GM23338 (cell line): ENCODE results near the gene COX4I2. TPM values are rescaled to one million over a fixed set of nuclear protein-coding genes. Genes with fewer than 3 reads are reported as not detected.

Experiments
- ATAC-seq: fragments of 200-7000 bp; cut with Tn5 transposase; 3 replicates; pipeline ENCODE4 v1.9.1; 2020
- DNase-seq: peaks from one replicate; pipeline ENCODE4 v3.0.0-alpha.2; 2015; ENCODE audit warnings: low spot score
- H2AFZ ChIP-seq: fragments of 200-600 bp; sonication (generic); 2 replicates; pipeline ENCODE4 v1.8.0; 2016; ENCODE audit warnings: antibody characterized with exemption, mild to moderate bottlenecking, moderate library complexity
- H3F3A ChIP-seq: fragments of 200-600 bp; sonication (generic); replicated peaks from 2 replicates; pipeline ENCODE4 v1.8.0; 2017; ENCODE audit warnings: antibody characterized with exemption, mixed run types, low read depth
- H3K27ac ChIP-seq: fragments of 200-600 bp; sonication (generic); 2 replicates; pipeline ENCODE4 v1.6.1; 2016; ENCODE audit warnings: low read depth
- H3K27me3 ChIP-seq: fragments of 200-600 bp; sonication (generic); 2 replicates; pipeline ENCODE4 v1.8.0; 2016; ENCODE audit warnings: mild to moderate bottlenecking, mixed run types, moderate library complexity; ENCODE audit not compliant: insufficient read depth
- H3K36me3 ChIP-seq: fragments of 200-600 bp; sonication (generic); 2 replicates; pipeline ENCODE4 v1.8.0; 2016; ENCODE audit warnings: mild to moderate bottlenecking; ENCODE audit not compliant: insufficient read depth
- H3K4me1 ChIP-seq: fragments of 200-600 bp; sonication (generic); 2 replicates; pipeline ENCODE4 v1.8.0; 2016; ENCODE audit warnings: mild to moderate bottlenecking, moderate library complexity; ENCODE audit not compliant: insufficient read depth
- H3K4me2 ChIP-seq: fragments of 200-600 bp; sonication (generic); 2 replicates; pipeline ENCODE4 v1.7.1; 2017; ENCODE audit warnings: mixed run types
- H3K4me3 ChIP-seq: fragments of 200-600 bp; sonication (generic); 2 replicates; pipeline ENCODE4 v1.6.1; 2016; ENCODE audit warnings: mixed run types
- H3K79me2 ChIP-seq: fragments of 200-600 bp; sonication (generic); replicated peaks from 2 replicates; pipeline ENCODE4 v1.8.0; 2017; ENCODE audit warnings: mild to moderate bottlenecking; ENCODE audit not compliant: insufficient read depth
- H3K9me2 ChIP-seq: fragments of 200-600 bp; sonication (generic); 2 replicates; pipeline ENCODE4 v1.8.0; 2017; ENCODE audit not compliant: insufficient read depth
- H4K20me1 ChIP-seq: fragments of 200-600 bp; sonication (generic); replicated peaks from 2 replicates; pipeline ENCODE4 v1.8.0; 2017; ENCODE audit warnings: mild to moderate bottlenecking; ENCODE audit not compliant: insufficient read depth
- H3K27ac Mint-ChIP-seq: 2 replicates; pipeline ENCODE4 v1.8.0; 2020; ENCODE audit warnings: inconsistent platforms, mild to moderate bottlenecking, moderate library complexity, mixed read lengths
- H3K27me3 Mint-ChIP-seq: 3 replicates; pipeline ENCODE4 v1.8.0; 2022; ENCODE audit warnings: low read depth, mild to moderate bottlenecking, moderate library complexity, mixed read lengths, inconsistent platforms; ENCODE audit not compliant: insufficient read depth, poor library complexity
- H3K36me3 Mint-ChIP-seq: 3 replicates; pipeline ENCODE4 v1.8.0; 2021; ENCODE audit warnings: low read depth, mild to moderate bottlenecking, inconsistent platforms, moderate library complexity, mixed read lengths
- H3K4me1 Mint-ChIP-seq: 3 replicates; pipeline ENCODE4 v1.8.0; 2020; ENCODE audit warnings: mild to moderate bottlenecking, inconsistent platforms, mixed read lengths
- H3K4me3 Mint-ChIP-seq: 3 replicates; pipeline ENCODE4 v1.8.0; 2021; ENCODE audit warnings: moderate library complexity, mild to moderate bottlenecking, inconsistent platforms, mixed read lengths
- H3K9me3 Mint-ChIP-seq: 3 replicates; pipeline ENCODE4 v1.8.0; 2020; ENCODE audit warnings: moderate library complexity, mild to moderate bottlenecking, inconsistent platforms, mixed read lengths
- CREB1 ChIP-seq: fragments of 250-450 bp; sonication (Bioruptor Pico); IDR thresholded peaks from 2 replicates; pipeline ENCODE4 v1.5.0; 2020; ENCODE audit warnings: low read depth, mild to moderate bottlenecking, moderate library complexity
- JUNB ChIP-seq: IDR thresholded peaks from one replicate; pipeline ENCODE4 v1.6.1; 2016; ENCODE audit warnings: antibody characterized with exemption; ENCODE audit not compliant: unreplicated experiment
- NANOG ChIP-seq: IDR thresholded peaks from 2 replicates; pipeline ENCODE4 v1.6.1; 2016; ENCODE audit warnings: antibody characterized with exemption, borderline replicate concordance
- POLR2AphosphoS5 ChIP-seq: IDR thresholded peaks from 2 replicates; pipeline ENCODE4 v1.6.1; 2016; ENCODE audit warnings: antibody characterized with exemption, low read depth
- ZNF114 ChIP-seq: fragments of 250-450 bp; sonication (Bioruptor Pico); IDR thresholded peaks from 2 replicates; pipeline ENCODE4 v1.5.0; 2020; ENCODE audit warnings: mild to moderate bottlenecking, moderate library complexity
- polyA plus RNA-seq: library from polyadenylated mRNA; unstranded; fragments of >200 nt; fragmentation: Nextera tagmentation; extraction: Ambion mirVana; gene quantifications from 2 replicates; pipeline ENCODE4 v1.2.1, GENCODE V29; 2016
- total RNA-seq: library from RNA; depleted of rRNA; stranded (reverse); fragments of >200 nt; shearing (Covaris generic); gene quantifications from 2 replicates; pipeline ENCODE4 v1.2.3, GENCODE V29; 2014
- TF ChIP-seq, protein P1 (sequence below): fragments of 250-450 bp; sonication (Bioruptor Pico); IDR thresholded peaks from 2 replicates; pipeline ENCODE4 v1.5.0; 2020; ENCODE audit warnings: mild to moderate bottlenecking, moderate library complexity

Gene COX4I2
- total and polyA plus RNA-seq, 2 experiments from 2014 or later: 0.63 TPM; not detected in 1

DNA sequence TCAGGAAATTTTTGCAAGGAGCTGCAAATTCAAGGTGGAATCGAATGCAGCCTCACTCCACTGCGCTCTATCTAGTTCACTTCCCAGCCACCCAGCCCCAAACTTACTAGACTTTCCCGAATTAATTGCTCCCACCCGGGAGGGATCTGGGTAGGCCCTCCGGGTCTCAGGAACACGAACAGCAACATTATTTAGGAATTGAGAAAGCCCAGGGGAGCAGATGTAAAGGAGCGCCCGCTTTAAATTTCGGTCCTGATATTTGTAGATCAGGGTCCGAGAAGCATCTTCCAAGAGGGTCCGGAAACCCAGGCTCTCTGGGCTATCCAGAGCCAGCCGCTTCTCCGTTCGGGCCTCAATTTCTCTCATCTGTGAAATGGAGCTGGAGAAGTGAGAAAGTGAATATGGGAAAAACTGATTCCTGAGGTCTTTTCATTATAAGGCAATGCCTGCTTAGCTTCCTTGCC is 33.1 kb upstream of the COX4I2 start:
- ATAC-seq: no peak
- peak; percentile 57 for DNase-seq

More for the DNA sequence above, 33.1 kb upstream of the COX4I2 start:
- Histone ChIP-seq H3K27ac (peak overlapping the region; percentile 79), H3K79me2 (peaks cover 19% of the 10 kb centered on the region), H3K9me2 (no peaks in the 10 kb centered on the region), H3K4me1 (peaks cover 48% of the 10 kb centered on the region), H3K27me3 (no peaks in the 10 kb centered on the region), H3K36me3 (no peaks in the 10 kb centered on the region), H2AFZ (no peak overlapping the region), H3K4me2 (peak overlapping the region; percentile 76), H3F3A (peaks cover 41% of the 10 kb centered on the region), H4K20me1 (no peaks in the 10 kb centered on the region), H3K4me3 (peak overlapping the region; percentile 61)
- Mint-ChIP-seq H3K4me1 (peaks cover 40% of the 10 kb centered on the region), H3K36me3 (peaks cover 13% of the 10 kb centered on the region), H3K4me3 (peak overlapping the region; percentile 89), H3K27me3 (peaks cover 53% of the 10 kb centered on the region), H3K27ac (peak overlapping the region; percentile 45; the same call in 1 of the 2 replicates), H3K9me3 (peaks cover 5% of the 10 kb centered on the region; the same call in 1 of the 3 replicates)
- no peak for TF ChIP-seq ZNF114 (CRISPR knock-in tag)
- no peak for TF ChIP-seq JUNB
- no peak for TF ChIP-seq POLR2AphosphoS5
- TF ChIP-seq NANOG: no peak
- TF ChIP-seq, protein P1, sequence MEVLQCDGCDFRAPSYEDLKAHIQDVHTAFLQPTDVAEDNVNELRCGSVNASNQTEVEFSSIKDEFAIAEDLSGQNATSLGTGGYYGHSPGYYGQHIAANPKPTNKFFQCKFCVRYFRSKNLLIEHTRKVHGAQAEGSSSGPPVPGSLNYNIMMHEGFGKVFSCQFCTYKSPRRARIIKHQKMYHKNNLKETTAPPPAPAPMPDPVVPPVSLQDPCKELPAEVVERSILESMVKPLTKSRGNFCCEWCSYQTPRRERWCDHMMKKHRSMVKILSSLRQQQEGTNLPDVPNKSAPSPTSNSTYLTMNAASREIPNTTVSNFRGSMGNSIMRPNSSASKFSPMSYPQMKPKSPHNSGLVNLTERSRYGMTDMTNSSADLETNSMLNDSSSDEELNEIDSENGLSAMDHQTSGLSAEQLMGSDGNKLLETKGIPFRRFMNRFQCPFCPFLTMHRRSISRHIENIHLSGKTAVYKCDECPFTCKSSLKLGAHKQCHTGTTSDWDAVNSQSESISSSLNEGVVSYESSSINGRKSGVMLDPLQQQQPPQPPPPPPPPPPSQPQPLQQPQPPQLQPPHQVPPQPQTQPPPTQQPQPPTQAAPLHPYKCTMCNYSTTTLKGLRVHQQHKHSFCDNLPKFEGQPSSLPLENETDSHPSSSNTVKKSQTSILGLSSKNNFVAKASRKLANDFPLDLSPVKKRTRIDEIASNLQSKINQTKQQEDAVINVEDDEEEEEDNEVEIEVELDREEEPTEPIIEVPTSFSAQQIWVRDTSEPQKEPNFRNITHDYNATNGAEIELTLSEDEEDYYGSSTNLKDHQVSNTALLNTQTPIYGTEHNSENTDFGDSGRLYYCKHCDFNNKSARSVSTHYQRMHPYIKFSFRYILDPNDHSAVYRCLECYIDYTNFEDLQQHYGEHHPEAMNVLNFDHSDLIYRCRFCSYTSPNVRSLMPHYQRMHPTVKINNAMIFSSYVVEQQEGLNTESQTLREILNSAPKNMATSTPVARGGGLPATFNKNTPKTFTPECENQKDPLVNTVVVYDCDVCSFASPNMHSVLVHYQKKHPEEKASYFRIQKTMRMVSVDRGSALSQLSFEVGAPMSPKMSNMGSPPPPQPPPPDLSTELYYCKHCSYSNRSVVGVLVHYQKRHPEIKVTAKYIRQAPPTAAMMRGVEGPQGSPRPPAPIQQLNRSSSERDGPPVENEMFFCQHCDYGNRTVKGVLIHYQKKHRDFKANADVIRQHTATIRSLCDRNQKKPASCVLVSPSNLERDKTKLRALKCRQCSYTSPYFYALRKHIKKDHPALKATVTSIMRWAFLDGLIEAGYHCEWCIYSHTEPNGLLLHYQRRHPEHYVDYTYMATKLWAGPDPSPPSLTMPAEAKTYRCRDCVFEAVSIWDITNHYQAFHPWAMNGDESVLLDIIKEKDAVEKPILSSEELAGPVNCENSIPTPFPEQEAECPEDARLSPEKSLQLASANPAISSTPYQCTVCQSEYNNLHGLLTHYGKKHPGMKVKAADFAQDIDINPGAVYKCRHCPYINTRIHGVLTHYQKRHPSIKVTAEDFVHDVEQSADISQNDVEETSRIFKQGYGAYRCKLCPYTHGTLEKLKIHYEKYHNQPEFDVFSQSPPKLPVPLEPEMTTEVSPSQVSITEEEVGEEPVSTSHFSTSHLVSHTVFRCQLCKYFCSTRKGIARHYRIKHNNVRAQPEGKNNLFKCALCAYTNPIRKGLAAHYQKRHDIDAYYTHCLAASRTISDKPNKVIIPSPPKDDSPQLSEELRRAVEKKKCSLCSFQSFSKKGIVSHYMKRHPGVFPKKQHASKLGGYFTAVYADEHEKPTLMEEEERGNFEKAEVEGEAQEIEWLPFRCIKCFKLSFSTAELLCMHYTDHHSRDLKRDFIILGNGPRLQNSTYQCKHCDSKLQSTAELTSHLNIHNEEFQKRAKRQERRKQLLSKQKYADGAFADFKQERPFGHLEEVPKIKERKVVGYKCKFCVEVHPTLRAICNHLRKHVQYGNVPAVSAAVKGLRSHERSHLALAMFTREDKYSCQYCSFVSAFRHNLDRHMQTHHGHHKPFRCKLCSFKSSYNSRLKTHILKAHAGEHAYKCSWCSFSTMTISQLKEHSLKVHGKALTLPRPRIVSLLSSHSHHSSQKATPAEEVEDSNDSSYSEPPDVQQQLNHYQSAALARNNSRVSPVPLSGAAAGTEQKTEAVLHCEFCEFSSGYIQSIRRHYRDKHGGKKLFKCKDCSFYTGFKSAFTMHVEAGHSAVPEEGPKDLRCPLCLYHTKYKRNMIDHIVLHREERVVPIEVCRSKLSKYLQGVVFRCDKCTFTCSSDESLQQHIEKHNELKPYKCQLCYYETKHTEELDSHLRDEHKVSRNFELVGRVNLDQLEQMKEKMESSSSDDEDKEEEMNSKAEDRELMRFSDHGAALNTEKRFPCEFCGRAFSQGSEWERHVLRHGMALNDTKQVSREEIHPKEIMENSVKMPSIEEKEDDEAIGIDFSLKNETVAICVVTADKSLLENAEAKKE (CRISPR knock-in tag): no peak
- no peak for TF ChIP-seq CREB1 (CRISPR knock-in tag)
